Measurements from ENCODE around the gene CPA4.
A peak's percentile ranks its signal among the peaks of the same experiment; 100 is the strongest.

CPA4 gene

GRCh38 chr7:130275826-130276297 lies 17.1 kb upstream of the CPA4 start:
- DNase-seq (ENCODE audit: low read depth in 2 of 2): no peak

- peak; percentile 48 to 52 for DNase-seq (ENCODE audit: low read depth in 2 of 2)
Measured at GRCh38 chr7:130276796-130277762, 15.9 kb upstream of the CPA4 start.

DNA sequence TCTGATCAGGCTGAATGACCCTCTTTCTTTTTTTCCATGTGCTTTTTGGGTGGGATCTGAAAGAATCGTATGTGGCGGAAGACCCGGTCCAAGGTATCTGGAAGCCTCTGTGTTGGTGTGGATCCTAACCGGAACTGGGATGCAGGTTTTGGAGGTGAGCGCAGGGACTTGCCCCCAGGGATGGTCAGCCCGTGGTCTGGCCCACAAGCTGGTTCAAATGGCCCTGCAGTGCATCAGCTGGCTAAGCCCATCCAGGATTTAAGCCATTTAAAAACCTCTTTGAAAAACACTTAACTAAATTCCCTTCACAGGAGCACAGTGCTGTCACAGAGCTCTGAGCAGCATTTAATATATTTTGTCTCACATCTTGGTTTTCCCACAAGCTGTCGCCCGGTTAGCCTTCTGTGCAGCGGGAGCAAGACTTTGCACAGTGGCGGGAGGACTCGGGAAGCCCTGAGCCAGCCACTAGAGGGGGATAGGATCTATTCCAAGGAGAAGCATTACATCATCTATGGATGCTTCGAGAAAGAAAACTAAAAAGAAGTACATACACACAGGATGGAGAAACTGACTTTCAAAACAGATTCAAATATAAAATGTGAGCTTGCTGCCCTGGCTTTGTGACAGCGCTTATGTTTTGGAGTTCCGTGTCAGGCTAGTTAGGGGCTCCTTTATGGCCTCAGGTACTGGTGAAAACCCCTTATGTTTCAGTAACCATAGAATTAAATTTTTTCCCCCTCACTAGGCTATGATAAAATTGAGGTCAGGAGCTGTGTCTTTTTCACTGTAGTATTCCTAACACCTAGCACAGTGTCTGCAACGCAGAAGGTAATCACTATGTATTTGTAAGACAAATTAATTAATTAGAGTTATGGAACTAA lies 15.0 kb upstream of the CPA4 start:
- no peak for DNase-seq (ENCODE audit: low read depth in 2 of 2)

DNA sequence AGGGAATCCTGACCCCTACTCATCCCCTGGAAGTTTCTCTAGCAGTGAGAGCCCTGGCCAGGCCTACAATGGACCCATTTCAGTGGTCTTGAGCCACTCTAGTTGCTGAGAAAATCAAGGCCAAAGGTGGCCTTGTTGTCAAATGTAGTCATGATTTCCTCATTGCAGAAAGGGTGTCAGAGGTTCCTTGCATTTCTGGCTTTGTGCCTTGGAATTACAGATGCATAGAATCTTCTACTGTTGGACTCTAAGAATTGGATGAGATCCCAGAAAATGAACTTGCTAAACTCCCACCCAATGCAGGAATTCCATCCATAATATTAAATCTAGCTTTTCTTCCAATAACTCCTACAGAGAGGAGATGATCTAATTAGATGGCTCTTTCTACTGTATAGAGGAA lies 14.1 kb upstream of the CPA4 start:
- DNase-seq (ENCODE audit: low read depth in 2 of 2): no peak

DNA sequence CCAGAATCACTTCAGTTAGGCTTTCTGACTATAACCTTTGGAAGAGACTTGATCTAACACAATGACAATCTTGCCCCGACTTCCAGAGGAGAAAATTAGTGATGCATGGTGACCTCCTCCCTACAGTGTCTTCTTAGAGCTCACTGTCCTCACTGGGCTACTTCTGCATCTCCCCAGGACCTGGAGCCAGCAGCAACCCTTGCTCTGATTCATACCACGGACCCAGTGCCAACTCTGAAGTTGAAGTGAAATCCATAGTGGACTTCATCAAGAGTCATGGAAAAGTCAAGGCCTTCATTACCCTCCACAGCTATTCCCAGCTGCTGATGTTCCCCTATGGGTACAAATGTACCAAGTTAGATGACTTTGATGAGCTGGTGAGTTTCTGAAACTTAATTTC lies 13.7 kb upstream of the CPA4 start:
- DNase-seq (ENCODE audit: low read depth in 2 of 2): no peak

DNA sequence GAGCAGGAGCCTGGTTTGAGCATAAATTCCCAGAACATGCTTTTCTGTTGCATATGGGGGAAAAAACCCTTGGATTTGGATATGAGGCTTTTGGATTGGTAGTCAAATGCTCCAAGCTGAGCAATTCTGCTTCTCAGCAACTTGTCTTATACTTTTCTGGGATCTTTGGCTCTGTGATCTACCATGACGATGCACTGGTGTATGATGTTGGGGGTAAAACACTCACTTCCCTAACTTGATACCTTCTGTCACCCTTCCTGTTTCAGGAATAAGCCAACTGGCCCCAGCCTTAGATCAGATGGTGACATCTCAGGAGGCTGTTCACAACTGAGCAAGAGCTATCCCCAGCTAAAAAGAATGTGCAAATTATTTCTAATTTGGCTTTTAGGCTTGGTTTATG lies 13.1 kb upstream of the CPA4 start:
- no peak for DNase-seq (ENCODE audit: low read depth in 2 of 2)

GRCh38 chr7:130281260-130281659 lies 11.7 kb upstream of the CPA4 start:
- no peak for DNase-seq (ENCODE audit: low read depth in 2 of 2)

GRCh38 chr7:130286881-130287280 lies 6.1 kb upstream of the CPA4 start:
- DNase-seq (ENCODE audit: low read depth in 2 of 2): no peak

DNA sequence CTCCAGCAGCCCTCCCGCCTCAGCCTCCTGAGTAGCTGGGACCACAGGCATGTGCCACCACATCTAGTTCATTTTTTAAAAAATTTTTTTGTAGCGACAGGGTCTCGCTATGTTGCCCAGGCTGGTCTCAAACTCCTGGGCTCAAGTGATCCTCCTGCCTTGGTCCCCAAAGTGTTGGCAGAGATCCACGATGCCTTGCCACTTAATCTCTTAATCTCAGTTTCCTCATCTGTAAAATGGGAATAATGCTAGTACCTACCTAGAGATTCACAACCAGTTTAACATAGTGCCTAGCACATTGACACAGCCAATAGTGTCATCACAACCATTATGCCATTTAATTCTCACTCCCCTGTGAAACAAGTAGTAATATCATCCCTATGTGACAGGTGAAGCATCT lies 4.8 kb upstream of the CPA4 start:
- DNase-seq (ENCODE audit: low read depth in 2 of 2): no peak

GRCh38 chr7:130288829-130289228 lies 4.1 kb upstream of the CPA4 start:
- DNase-seq (ENCODE audit: low read depth in 2 of 2): no peak

DNA sequence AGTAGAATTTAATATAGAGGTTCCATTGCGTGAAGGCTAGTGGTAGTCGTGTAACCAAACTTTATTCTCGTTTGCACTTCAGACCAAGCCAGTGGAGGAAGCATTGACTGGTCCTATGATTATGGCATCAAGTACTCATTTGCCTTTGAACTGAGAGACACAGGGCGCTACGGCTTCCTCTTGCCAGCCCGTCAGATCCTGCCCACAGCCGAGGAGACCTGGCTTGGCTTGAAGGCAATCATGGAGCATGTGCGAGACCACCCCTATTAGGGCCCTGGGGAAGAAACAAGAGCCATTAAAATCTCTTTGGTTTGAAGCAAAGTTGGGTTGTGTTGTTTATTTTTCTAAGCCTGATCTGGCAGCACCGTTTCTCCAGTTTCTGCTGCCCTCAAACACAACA lies 3.5 kb upstream of the CPA4 start:
- DNase-seq (ENCODE audit: low read depth in 2 of 2): no peak

- no peak for DNase-seq (ENCODE audit: low read depth in 2 of 2)
Measured at GRCh38 chr7:130290745-130291144, 2.2 kb upstream of the CPA4 start.

- DNase-seq (ENCODE audit: low read depth in 2 of 2): no peak
Measured at GRCh38 chr7:130293521-130293920, 560 bp downstream of the CPA4 start.

DNA sequence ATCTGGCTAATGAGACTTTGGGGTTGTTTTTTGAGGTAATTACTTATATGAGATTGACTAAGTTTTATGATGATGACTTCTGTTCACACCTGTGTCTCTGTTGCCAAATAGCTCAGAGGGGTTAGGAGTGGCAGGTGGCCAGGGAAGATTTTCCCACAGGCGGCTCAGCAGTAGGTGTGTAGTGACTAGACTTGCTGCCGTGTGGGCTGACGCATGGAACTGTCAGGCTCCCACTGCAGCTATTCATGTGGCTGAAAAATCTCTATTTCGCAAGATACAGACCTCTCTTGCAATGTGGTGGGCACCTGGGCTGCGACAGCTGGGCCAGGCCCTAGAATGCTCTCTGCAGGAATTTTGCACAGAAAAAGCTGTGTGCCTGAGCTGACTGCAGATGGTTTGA lies 1.4 kb downstream of the CPA4 start:
- no peak for DNase-seq (ENCODE audit: low read depth in 2 of 2)

GRCh38 chr7:130296221-130296951 lies 3.4 kb downstream of the CPA4 start:
- DNase-seq (ENCODE audit: low read depth in 2 of 2): no peak

DNA sequence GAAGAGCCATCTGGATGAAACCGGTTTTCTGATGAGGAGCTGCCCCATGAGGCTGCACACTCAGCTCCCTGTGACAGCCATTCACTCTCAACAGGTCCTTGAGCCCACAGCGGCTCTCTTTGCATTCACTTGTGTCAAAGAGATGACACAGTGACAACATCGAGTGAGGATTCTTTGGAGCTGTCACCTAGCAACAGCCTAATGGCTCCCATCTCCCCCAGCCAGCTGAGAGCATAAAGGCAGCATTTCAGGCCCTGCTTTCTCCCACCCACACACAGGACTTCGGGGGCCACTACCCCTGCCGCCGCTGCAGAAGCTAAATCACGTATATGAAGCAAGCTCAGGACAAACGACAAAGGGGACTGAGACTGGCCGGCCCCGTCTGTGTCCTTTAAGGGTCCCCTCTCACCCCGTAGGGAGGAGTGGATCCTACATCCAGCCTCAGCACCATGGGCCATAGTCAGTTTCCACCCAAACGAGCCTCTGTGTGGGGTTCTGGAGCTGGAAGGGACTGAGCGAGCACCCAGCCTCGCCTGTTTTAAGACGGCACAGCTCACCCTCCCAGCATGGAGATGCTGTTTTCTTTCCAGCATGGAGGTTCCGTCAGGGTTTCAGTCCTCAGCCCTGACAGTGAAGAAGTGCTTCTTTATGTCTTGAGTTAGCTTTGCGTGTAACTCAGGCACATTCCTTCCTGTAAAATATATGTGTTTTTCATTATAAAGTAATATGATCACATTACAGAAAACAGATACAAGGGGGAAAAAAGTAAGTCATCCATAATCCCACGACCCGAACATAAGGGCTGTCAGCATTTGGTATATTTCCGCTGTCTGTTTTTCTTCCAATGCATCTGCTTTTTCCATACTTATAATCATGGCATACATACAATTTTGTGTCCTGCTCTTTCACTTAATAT lies 4.9 kb downstream of the CPA4 start:
- no peak for DNase-seq (ENCODE audit: low read depth in 2 of 2)

GRCh38 chr7:130298544-130299326 lies 5.8 kb downstream of the CPA4 start:
- DNase-seq (ENCODE audit: low read depth in 2 of 2): no peak

DNA sequence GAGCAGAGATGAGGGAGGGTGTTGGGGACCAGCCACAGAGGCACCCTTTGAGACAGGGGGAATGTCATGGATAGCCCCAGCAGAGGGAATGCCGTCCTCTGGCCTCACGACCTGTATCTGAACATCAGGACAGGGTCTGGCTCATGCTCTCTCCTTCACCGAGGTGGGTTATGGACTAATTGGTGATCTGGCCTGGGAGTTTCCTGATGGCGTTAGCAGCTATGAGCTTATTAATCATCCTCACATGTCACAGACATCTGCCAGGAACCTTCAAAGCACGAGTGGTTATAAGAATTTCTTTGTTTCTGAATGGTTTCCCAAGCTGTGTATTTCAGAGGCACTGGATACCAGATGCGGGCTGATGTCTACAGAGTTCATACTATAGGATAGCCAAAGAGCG lies 6.9 kb downstream of the CPA4 start:
- no peak for DNase-seq (ENCODE audit: low read depth in 2 of 2)

- no peak for DNase-seq (ENCODE audit: low read depth in 2 of 2)
Measured at GRCh38 chr7:130301501-130302020, 8.6 kb downstream of the CPA4 start.

DNA sequence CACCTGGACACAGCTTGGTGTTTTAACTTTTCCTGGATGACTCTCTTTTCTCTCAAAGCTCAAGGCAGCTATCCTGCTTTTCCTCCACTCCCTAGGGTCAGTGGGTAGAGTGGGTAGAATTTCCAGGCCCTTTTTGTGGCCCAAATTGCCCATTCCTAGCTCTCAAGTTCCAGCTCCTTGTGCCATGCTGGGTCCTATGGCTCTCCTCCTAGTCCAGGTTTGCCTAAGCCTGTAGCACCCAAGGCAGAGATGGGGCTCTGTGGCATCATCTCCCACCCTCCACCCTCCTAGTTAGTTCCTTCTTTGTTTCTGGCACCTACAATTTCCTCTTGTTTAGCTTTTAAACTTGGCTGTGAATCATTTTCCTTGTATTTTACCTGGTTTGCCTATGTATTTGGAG lies 9.7 kb downstream of the CPA4 start:
- DNase-seq (ENCODE audit: low read depth in 2 of 2): no peak
